ENCODE measurements around the gene IRF2BPL.

IRF2BPL gene

GRCh38 chr14:76996563-76997146 lies 31.9 kb downstream of the IRF2BPL start:
- Histone ChIP-seq H3K9ac (ENCODE audit: low read depth, low read length) (no peak overlapping the region), H3K4me1 (ENCODE audit: insufficient read depth, low read length) (peaks cover 22% of the 10 kb centered on the region), H3K9me3 (ENCODE audit: insufficient read depth, low read depth, low read length) (no peaks in the 10 kb centered on the region), H3K27ac (ENCODE audit: low read depth, low read length) (no peak overlapping the region), H3K27me3 (ENCODE audit: insufficient read depth, low read length) (no peaks in the 10 kb centered on the region), H3K36me3 (ENCODE audit: insufficient read depth, low read length) (no peaks in the 10 kb centered on the region), H3K4me3 (ENCODE audit: low read length) (no peak overlapping the region)
- 89% methylated on average over 2 of the region's 2 CpGs for WGBS

GRCh38 chr14:76995279-76996035 lies 33.1 kb downstream of the IRF2BPL start:
- H3K9me3 ChIP-seq (ENCODE audit: insufficient read depth, low read depth, low read length): no peaks in the 10 kb centered on the region
- no peak overlapping the region for H3K4me3 ChIP-seq (ENCODE audit: low read length)
- no peaks in the 10 kb centered on the region for H3K36me3 ChIP-seq (ENCODE audit: insufficient read depth, low read length)
- 67% methylated on average over 3 of the region's 4 CpGs for WGBS
- H3K9ac ChIP-seq (ENCODE audit: low read depth, low read length): no peak overlapping the region
- H3K27ac ChIP-seq (ENCODE audit: low read depth, low read length): 0 out of 2 replicates have a peak overlapping the region, but pooled peaks have one; percentile 49
- peaks cover 22% of the 10 kb centered on the region for H3K4me1 ChIP-seq (ENCODE audit: insufficient read depth, low read length)
- H3K27me3 ChIP-seq (ENCODE audit: insufficient read depth, low read length): no peaks in the 10 kb centered on the region

GRCh38 chr14:76993752-76994151 lies 34.8 kb downstream of the IRF2BPL start:
- Histone ChIP-seq H3K4me3 (ENCODE audit: low read length) (no peak overlapping the region), H3K9me3 (ENCODE audit: insufficient read depth, low read depth, low read length) (no peaks in the 10 kb centered on the region), H3K27ac (ENCODE audit: low read depth, low read length) (no peak overlapping the region), H3K36me3 (ENCODE audit: insufficient read depth, low read length) (no peaks in the 10 kb centered on the region), H3K9ac (ENCODE audit: low read depth, low read length) (no peak overlapping the region), H3K4me1 (ENCODE audit: insufficient read depth, low read length) (peaks cover 22% of the 10 kb centered on the region), H3K27me3 (ENCODE audit: insufficient read depth, low read length) (no peaks in the 10 kb centered on the region)
- WGBS: 95% methylated on average over 6 of the region's 6 CpGs

DNA sequence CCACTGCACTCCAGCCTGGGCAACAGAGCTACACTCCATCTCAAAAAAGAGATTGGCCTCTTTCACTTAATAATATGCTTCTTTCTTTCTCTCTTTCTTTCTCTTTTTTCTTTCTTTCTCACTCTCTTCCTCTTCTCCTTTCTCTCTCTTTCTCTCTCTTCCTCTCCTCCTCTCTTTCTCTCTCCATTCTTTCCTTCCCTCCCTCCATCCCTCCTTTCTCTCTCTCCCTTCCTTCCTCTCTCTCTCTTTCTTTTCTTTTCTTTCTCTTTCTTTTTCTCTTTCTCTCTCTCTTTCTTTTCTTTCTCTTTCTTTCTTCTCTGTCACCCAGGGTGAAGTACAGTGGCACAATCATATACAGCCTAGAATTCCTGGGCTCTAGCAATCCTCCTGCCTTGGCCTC lies 38.4 kb downstream of the IRF2BPL start:
- no peaks in the 10 kb centered on the region for H3K27me3 ChIP-seq (ENCODE audit: insufficient read depth, low read length)
- H3K27ac ChIP-seq (ENCODE audit: low read depth, low read length): no peak overlapping the region
- H3K36me3 ChIP-seq (ENCODE audit: insufficient read depth, low read length): no peaks in the 10 kb centered on the region
- no peaks in the 10 kb centered on the region for H3K9me3 ChIP-seq (ENCODE audit: insufficient read depth, low read depth, low read length)
- H3K4me1 ChIP-seq (ENCODE audit: insufficient read depth, low read length): peaks cover 14% of the 10 kb centered on the region; the same call in 1 of the 2 replicates
- no peak overlapping the region for H3K9ac ChIP-seq (ENCODE audit: low read depth, low read length)
- H3K4me3 ChIP-seq (ENCODE audit: low read length): no peak overlapping the region

DNA sequence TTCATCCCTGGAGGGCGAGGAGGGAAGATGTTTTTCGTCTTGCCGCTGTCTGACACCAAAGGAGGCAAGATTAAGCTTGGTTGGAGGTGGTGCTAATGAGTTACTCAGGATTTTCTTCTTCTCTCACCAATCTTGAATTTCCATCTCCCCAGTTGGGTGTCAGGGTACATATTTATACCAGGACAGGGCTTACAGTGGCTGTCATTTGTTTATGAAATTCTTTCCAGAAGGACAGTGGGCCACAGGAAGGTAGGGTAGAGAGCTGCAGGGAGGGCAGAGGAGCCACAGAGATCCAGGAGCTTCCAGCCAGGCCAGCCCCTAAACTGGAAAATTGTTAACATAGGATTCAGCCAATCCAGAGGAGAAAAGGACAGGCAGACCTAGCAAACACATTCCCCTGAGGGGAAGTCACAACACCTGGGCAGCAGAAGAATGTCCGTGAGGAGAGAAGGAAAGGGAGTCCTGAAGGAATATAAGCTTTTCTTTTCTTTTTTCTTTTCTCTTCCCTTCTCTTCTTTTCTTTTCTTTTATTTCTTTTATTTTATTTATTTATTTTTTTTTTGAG lies 40.5 kb downstream of the IRF2BPL start:
- no peak overlapping the region for H3K27ac ChIP-seq (ENCODE audit: low read depth, low read length)
- H3K9me3 ChIP-seq (ENCODE audit: insufficient read depth, low read depth, low read length): no peaks in the 10 kb centered on the region
- H3K9ac ChIP-seq (ENCODE audit: low read depth, low read length): no peak overlapping the region
- no peaks in the 10 kb centered on the region for H3K36me3 ChIP-seq (ENCODE audit: insufficient read depth, low read length)
- peaks cover 20% of the 10 kb centered on the region for H3K4me1 ChIP-seq (ENCODE audit: insufficient read depth, low read length)
- no peak overlapping the region for H3K4me3 ChIP-seq (ENCODE audit: low read length)
- WGBS: 75% methylated on average over 3 of the region's 4 CpGs
- no peaks in the 10 kb centered on the region for H3K27me3 ChIP-seq (ENCODE audit: insufficient read depth, low read length)

- H3K27me3 ChIP-seq (ENCODE audit: insufficient read depth, low read length): no peaks in the 10 kb centered on the region
- no peak overlapping the region for H3K4me3 ChIP-seq (ENCODE audit: low read length)
- H3K4me1 ChIP-seq (ENCODE audit: insufficient read depth, low read length): peaks cover 20% of the 10 kb centered on the region
- no peak overlapping the region for H3K9ac ChIP-seq (ENCODE audit: low read depth, low read length)
- no peaks in the 10 kb centered on the region for H3K9me3 ChIP-seq (ENCODE audit: insufficient read depth, low read depth, low read length)
- WGBS: 89% methylated on average over 4 of the region's 4 CpGs
- H3K36me3 ChIP-seq (ENCODE audit: insufficient read depth, low read length): no peaks in the 10 kb centered on the region
- H3K27ac ChIP-seq (ENCODE audit: low read depth, low read length): no peak overlapping the region
Observed at GRCh38 chr14:76986231-76986565, 42.3 kb downstream of the IRF2BPL start.

DNA sequence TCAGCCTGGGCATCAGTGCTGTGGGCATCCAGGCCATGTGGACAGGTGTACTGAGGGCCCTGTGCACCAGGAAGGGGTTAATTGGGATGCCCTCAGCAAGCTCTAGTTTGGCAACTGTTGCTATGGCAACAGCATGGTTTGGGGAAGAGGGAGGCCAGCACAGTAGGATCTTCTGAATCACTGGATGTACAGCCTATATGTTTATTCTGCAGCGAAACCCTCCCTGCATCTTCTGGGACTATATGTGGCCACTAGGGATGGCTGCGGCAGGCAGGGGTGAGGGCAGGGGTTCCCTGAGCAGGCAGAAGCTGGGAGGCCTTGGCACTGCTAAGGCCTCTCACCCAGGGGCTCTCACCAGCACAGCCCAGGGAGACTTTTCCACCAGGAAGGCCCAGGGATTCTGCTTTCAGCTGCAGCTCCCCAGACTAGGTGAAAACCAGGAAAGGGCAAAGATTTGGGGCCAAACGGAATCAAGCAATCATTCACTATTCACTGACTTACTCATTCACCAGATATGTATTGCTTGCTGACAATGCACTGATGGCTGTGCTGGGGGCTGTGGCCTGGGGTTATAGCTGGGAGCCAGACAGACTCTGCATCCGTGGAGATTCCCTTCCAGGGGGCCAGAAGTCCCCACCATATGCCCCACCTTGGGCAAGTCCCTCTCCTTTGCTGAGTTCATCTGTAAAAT lies 42.8 kb downstream of the IRF2BPL start:
- WGBS: 78% methylated on average over 4 of the region's 4 CpGs
- Histone ChIP-seq H3K4me3 (ENCODE audit: low read length) (no peak overlapping the region), H3K9ac (ENCODE audit: low read depth, low read length) (no peak overlapping the region), H3K27me3 (ENCODE audit: insufficient read depth, low read length) (no peaks in the 10 kb centered on the region), H3K9me3 (ENCODE audit: insufficient read depth, low read depth, low read length) (no peaks in the 10 kb centered on the region), H3K36me3 (ENCODE audit: insufficient read depth, low read length) (no peaks in the 10 kb centered on the region), H3K27ac (ENCODE audit: low read depth, low read length) (no peak overlapping the region), H3K4me1 (ENCODE audit: insufficient read depth, low read length) (peaks cover 20% of the 10 kb centered on the region)

DNA sequence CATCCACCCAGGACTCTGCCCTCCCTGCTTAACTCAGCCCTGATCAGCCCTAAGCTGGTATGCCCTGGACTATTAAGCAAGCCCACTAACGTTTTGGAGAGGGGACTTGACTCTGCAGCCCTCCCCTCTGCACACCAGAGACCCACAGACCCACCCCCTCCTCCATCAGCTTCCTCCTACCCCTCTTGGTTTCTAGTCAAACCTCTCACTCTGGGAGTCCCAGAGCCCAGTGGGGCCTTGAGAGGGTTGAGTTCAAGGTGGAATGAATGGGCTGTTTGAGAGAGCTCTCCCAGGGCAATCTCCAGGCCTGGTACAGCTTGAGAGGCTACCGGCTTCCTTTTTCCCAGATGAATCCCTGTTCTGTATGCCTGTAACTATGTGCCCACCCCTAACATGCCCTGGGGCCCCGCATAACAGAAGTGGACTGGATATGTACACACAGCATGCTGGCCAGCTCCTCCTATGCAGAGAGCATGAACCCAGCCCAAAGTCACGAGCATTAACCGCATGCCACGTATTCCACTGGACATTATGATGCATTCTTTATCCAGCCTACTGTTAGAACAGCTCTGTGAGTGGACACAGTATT lies 43.6 kb downstream of the IRF2BPL start:
- Histone ChIP-seq H3K27ac (ENCODE audit: low read depth, low read length) (no peak overlapping the region), H3K9me3 (ENCODE audit: insufficient read depth, low read depth, low read length) (no peaks in the 10 kb centered on the region), H3K4me3 (ENCODE audit: low read length) (no peak overlapping the region), H3K36me3 (ENCODE audit: insufficient read depth, low read length) (no peaks in the 10 kb centered on the region), H3K27me3 (ENCODE audit: insufficient read depth, low read length) (no peaks in the 10 kb centered on the region), H3K9ac (ENCODE audit: low read depth, low read length) (no peak overlapping the region), H3K4me1 (ENCODE audit: insufficient read depth, low read length) (peaks cover 20% of the 10 kb centered on the region)
- 79% methylated on average over 6 of the region's 6 CpGs for WGBS

DNA sequence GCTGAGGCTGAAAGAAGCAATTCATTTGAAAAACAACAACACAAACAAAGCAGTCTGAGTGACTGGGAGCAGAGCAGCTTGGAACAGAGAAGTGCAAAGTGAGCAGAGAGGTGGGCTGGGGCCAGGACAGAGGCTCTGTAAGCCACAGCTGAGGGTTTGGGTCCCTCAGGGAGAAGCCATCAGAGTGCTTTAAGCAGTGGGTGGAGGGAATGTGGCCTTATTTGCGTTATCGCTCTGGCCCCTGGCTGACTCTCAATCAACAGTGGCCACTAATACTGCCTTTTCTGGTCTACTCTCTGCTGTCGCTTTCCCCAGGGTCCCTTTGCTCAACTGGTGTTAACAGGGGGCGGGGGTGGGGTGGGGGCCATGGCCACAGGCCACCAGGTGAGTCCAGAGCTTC lies 44.2 kb downstream of the IRF2BPL start:
- Histone ChIP-seq H3K4me3 (ENCODE audit: low read length) (no peak overlapping the region), H3K27ac (ENCODE audit: low read depth, low read length) (no peak overlapping the region), H3K36me3 (ENCODE audit: insufficient read depth, low read length) (no peaks in the 10 kb centered on the region), H3K4me1 (ENCODE audit: insufficient read depth, low read length) (peaks cover 20% of the 10 kb centered on the region), H3K9ac (ENCODE audit: low read depth, low read length) (no peak overlapping the region), H3K9me3 (ENCODE audit: insufficient read depth, low read depth, low read length) (no peaks in the 10 kb centered on the region), H3K27me3 (ENCODE audit: insufficient read depth, low read length) (no peaks in the 10 kb centered on the region)
- WGBS: 37% methylated on average over 4 of the region's 4 CpGs

GRCh38 chr14:76981670-76982069 lies 46.8 kb downstream of the IRF2BPL start:
- no peaks in the 10 kb centered on the region for H3K36me3 ChIP-seq (ENCODE audit: insufficient read depth, low read length)
- H3K27me3 ChIP-seq (ENCODE audit: insufficient read depth, low read length): no peaks in the 10 kb centered on the region
- WGBS: 95% methylated on average over 1 of the region's 1 CpG
- H3K27ac ChIP-seq (ENCODE audit: low read depth, low read length): no peak overlapping the region
- H3K4me3 ChIP-seq (ENCODE audit: low read length): no peak overlapping the region
- H3K4me1 ChIP-seq (ENCODE audit: insufficient read depth, low read length): peaks cover 19% of the 10 kb centered on the region
- no peaks in the 10 kb centered on the region for H3K9me3 ChIP-seq (ENCODE audit: insufficient read depth, low read depth, low read length)
- H3K9ac ChIP-seq (ENCODE audit: low read depth, low read length): no peak overlapping the region
